PC-9 (cell line): ENCODE measurements around the gene EDEM2.

Experiments used
- CTCF ChIP-seq: fragments of 200-600 bp; sonication (generic); conservative IDR thresholded peaks from 2 replicates; pipeline ENCODE4 v1.6.1; 2017; ENCODE audit warnings: mixed run types, antibody characterized with exemption, mild to moderate bottlenecking, moderate library complexity
- EZH2 ChIP-seq: fragments of 200-600 bp; sonication (generic); IDR thresholded peaks from 2 replicates; pipeline ENCODE4 v1.8.0; 2017; ENCODE audit warnings: antibody characterized with exemption, low read depth

- TF ChIP-seq CTCF: no peak
- no peak for TF ChIP-seq EZH2
Observed at GRCh38 chr20:35192118-35192872, 45.2 kb upstream of the EDEM2 start.
